WI38 (cell line): Measurements from ENCODE around the gene UVSSA.

Experiments used
- H3K4me3 ChIP-seq: 2 replicates; pipeline ENCODE4 v1.5.1; 2011; ENCODE audit warnings: low read depth, mild to moderate bottlenecking, control low read depth, low read length
- CTCF ChIP-seq: IDR thresholded peaks from 2 replicates; pipeline ENCODE4 v1.5.1; 2012; ENCODE audit warnings: low read depth, mild to moderate bottlenecking, control low read depth, low read length

The UVSSA gene

DNA sequence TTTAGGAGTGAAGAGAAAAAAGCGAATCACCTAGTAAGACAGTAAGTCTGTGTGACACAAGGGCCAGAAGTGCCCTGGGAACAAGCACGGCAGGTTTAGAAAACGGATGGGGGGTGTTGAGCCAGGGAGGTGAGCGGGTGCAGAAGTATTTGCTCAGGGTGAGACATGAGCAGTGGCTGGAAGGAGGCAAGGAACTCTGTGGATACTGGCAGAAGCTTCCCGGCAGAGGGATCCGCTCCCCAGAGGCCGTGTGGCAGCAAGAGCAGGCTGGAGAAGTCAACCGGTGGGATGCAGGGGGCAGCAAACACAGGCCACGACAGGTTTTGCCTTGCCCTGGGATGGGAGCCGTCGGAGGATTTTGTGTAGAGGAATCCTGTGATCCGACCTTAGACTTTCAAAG, 2.3 kb upstream of the UVSSA start:
- H3K4me3 ChIP-seq = no peak overlapping the region
- TF ChIP-seq CTCF = no peak

DNA sequence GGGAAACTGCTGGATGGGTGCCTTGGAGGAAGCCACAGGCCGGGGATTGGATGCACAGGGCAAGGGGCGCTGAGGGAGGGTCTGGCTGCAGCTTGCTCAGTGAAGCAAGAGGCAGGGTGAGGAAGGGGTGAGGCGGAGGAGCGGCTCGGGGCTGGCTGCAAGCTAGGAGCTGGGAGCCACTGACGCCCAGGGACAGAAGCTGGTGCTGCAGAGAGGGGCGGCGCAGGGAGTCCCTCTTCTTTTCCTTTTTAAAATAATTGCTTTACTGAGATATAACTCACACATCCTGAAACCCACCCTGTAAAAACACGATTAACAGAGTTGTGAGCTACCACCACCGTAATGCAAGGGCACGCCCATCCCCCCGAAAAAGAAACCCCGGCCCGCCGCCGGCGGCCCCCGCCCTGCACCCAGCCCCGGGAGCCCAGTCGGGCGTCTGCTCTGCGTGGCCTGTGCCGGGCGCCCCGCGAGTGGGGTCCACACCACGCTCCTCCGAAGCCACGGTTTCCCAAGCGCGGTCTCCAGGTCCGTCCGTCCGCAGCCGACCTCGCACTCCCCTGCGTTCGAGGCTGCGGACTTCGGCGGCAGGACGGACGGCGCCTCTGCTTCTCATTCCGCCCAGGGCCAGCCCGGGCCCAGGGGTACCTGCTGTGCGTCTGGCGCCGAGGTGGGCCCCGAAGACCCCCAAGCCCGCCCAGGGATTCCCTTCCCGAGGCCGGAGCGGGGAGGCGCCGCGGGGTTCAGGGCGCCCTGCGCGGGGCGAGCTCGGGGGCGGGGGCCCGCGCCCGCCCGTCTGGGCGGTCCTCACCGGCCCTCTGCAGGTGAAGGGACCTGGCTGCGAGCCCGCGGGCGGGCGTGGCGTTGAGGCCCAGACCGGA, 866 bp upstream of the UVSSA start:
- no peak for TF ChIP-seq CTCF
- H3K4me3 ChIP-seq = peak overlapping the region; percentile 80

GRCh38 chr4:1347410-1347864, 429 bp downstream of the UVSSA start:
- H3K4me3 ChIP-seq = peak overlapping the region; percentile 58
- TF ChIP-seq CTCF = no peak

DNA sequence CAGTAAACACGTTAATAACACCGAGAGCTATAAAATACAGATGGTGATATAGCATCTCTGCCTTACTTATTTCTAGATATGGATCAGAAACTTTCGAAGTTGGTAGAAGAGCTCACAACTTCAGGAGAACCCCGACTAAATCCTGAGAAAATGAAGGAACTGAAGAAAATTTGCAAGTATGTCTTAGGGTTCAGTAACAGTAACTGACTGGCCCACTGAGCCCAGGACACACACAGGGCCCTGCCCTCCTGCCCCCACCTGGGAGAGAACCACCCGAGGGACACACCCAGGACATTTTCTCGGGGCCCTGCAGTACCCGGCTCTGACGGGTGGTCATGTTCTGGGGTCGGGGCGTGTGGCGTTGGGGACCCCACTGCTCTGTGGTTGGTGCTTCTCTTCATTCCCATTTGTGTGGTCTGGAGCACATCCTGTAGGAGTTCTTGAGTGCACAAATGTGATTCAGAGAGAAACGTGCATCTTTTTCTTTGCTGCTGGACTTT, 1.1 kb downstream of the UVSSA start:
- TF ChIP-seq CTCF = no peak
- H3K4me3 ChIP-seq = peak overlapping the region; percentile 58

DNA sequence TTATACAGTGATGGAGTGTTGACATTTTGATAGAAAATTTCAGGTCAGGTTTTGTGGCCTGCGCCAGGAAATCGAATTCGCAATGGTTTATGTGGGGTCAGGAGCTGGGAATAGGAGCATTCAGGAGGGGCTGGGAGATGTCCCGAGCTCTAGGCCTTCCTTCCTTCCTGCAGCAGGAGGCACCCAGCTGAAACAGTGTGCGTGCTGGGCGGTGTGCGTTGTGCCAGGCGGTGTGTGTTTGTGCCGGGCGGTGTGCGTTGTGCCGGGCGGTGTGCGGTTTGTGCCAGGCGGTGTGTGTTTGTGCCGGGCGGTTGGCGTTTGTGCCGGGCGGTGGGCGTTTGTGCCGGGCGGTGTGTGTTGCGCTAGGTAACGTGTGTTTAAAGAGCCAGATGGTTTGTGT, 1.7 kb downstream of the UVSSA start:
- H3K4me3 ChIP-seq = no peak overlapping the region
- no peak for TF ChIP-seq CTCF

DNA sequence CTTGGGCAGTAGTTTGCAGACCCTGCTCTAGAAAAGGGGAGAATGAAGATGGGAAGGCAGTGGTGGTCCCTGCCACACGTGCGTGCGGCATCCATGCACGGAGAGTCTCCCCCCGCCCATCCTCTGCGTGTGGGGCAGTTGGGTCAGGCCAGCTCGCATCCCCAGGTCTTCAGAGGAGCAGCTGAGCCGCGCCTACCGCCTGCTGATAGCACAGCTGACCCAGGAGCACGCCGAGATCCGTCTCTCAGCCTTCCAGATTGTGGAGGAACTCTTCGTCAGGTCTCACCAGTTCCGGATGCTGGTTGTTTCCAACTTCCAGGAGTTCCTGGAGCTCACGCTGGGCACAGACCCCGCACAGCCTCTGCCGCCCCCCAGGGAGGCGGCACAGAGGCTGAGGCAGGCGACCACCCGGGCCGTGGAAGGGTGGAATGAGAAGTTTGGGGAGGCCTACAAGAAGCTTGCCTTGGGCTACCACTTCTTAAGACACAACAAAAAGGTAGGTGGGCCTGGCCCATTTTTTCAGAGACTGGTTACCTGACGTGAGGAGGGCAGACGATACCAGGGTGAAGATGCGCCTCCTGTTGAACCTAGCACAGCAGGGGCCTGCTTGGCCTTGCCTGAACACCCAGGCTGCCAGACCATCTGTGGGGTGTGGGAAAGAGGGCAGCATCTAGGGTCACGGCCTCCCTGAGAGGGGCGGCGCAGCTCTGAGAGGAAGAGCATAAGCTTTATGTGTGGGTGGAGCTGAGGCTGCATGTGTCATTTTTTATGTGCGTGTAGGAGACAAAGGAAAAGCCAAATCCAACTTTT, 2.6 kb downstream of the UVSSA start:
- H3K4me3 ChIP-seq = no peak overlapping the region
- no peak for TF ChIP-seq CTCF

DNA sequence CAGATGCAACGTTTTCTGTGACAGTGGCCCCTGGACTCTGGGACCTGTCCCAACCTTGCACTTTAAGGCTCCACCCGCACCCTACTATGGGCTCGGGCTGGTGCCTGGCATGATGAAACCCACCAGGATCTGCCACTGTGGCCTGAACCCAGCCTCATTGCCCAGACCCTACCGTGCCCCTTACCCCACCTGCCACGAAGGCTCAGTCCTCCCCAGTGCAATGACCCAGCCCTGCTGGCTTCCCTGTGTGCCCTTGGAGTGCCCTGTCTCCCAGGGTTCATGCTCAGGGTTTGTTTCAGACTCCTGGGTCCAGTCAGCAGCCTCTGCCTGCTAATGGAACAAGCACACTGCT, 3.1 kb downstream of the UVSSA start:
- no peak overlapping the region for H3K4me3 ChIP-seq
- TF ChIP-seq CTCF = no peak
